GM19025 (cell line): ENCODE results near the gene AMBN.
"Not testable (repeated sequence)": the region's sequence is repeated elsewhere in the genome, so short reads cannot be mapped to it uniquely, and the experiment has no call there.

Experiments
- ATAC-seq: cut with Tn5 transposase; IDR thresholded peaks from one replicate; pipeline ENCODE4 v1.9.1; 2021; ENCODE audit warnings: mild to moderate bottlenecking, low read depth, moderate library complexity; ENCODE audit not compliant: unreplicated experiment

AMBN gene

GRCh38 chr4:70606459-70606858 is 14.4 kb downstream of the AMBN start:
- no peak for ATAC-seq

GRCh38 chr4:70607334-70607853 is 15.3 kb downstream of the AMBN start:
- no peak for ATAC-seq

- no peak for ATAC-seq
These were observed 16.3 kb downstream of the AMBN start for GRCh38 chr4:70608324-70608723.

- ATAC-seq, result no peak
These were observed 21.5 kb downstream of the AMBN start for GRCh38 chr4:70613306-70614183.

- ATAC-seq, result no peak
These were observed 22.1 kb downstream of the AMBN start for GRCh38 chr4:70614184-70614555.

GRCh38 chr4:70619288-70619687 is 27.2 kb downstream of the AMBN start:
- no peak for ATAC-seq

- ATAC-seq, result no peak
These were observed 27.7 kb downstream of the AMBN start for GRCh38 chr4:70619778-70620177.

GRCh38 chr4:70623323-70623722 is 31.3 kb downstream of the AMBN start:
- ATAC-seq, result no peak

- no peak for ATAC-seq
These were observed 32.3 kb downstream of the AMBN start for GRCh38 chr4:70624226-70624793.

GRCh38 chr4:70627620-70628019 is 35.6 kb downstream of the AMBN start:
- ATAC-seq, result no peak

- ATAC-seq, result no peak
These were observed 36.4 kb downstream of the AMBN start, which contains the start of gene ENAM for GRCh38 chr4:70628444-70628843. Gene ENAM, plus strand, starts transcription at chr4:70628744. Its CDS starts 757 bp downstream, at chr4:70629501.

- ATAC-seq, result no peak
These were observed 37.5 kb downstream of the AMBN start for GRCh38 chr4:70629469-70630090.

- ATAC-seq, result no peak
These were observed 38.1 kb downstream of the AMBN start for GRCh38 chr4:70630162-70630561.

- no peak for ATAC-seq
These were observed 40.0 kb downstream of the AMBN start for GRCh38 chr4:70632028-70632427.

- no peak for ATAC-seq
These were observed 42.4 kb downstream of the AMBN start for GRCh38 chr4:70634482-70634881.

GRCh38 chr4:70637239-70637913 is 45.3 kb downstream of the AMBN start:
- no peak for ATAC-seq

- ATAC-seq, result no peak
These were observed 48.1 kb downstream of the AMBN start for GRCh38 chr4:70640192-70640591.

GRCh38 chr4:70650741-70651140 is 58.7 kb downstream of the AMBN start:
- ATAC-seq, result not testable (repeated sequence)

GRCh38 chr4:70651864-70652506 is 59.9 kb downstream of the AMBN start:
- ATAC-seq, result no peak

- no peak for ATAC-seq
These were observed 62.6 kb downstream of the AMBN start for GRCh38 chr4:70654605-70655011.
